Heart right ventricle (tissue), 16 donors: ENCODE measurements around the gene SNCA. TPM values are rescaled to one million over a fixed set of nuclear protein-coding genes. Genes with fewer than 3 reads are reported as not detected.

Source experiments
- ATAC-seq, 8 donors: fragments of 200-7000 bp; cut with Tn5 transposase; one replicate each; pipeline ENCODE4 v1.9.1; 2020; ENCODE audit warnings: mild to moderate bottlenecking in 8 of 8, moderate library complexity in 8 of 8, moderate number of reproducible peaks in 1 of 8
- DNase-seq, 2 donors: peaks; one replicate each; pipeline ENCODE4 v3.0.0-alpha.2; 2020
- H3K27ac ChIP-seq, 10 donors: fragments of 200-600 bp; sonication (generic) in 2 of 10; one replicate each; pipeline versions ENCODE4 v1.5.0 to v1.8.0; 2020 to 2022; ENCODE audit warnings: mild to moderate bottlenecking in 3 of 10
- H3K27me3 ChIP-seq, 7 donors: fragments of 200-600 bp; one replicate each; pipeline ENCODE4 v1.8.0; 2021 to 2022; ENCODE audit warnings: mild to moderate bottlenecking in 2 of 7
- H3K36me3 ChIP-seq, 9 donors: fragments of 200-600 bp; sonication (generic) in 1 of 9; one replicate each; pipeline versions ENCODE4 v1.5.0 to v1.8.0; 2020 to 2022; ENCODE audit warnings: mild to moderate bottlenecking in 2 of 9
- H3K4me1 ChIP-seq, 9 donors: fragments of 200-600 bp; sonication (generic) in 1 of 9; one replicate each; pipeline versions ENCODE4 v1.5.0 to v1.8.0; 2020 to 2022; ENCODE audit warnings: mild to moderate bottlenecking in 4 of 9
- H3K4me3 ChIP-seq, 10 donors: fragments of 200-600 bp; sonication (generic) in 2 of 10; one replicate each; pipeline versions ENCODE4 v1.5.0 to v1.8.0; 2020 to 2022; ENCODE audit warnings: mild to moderate bottlenecking in 7 of 10, moderate library complexity in 2 of 10
- H3K9me3 ChIP-seq, 11 donors: fragments of 200-600 bp in 10 of 11; sonication (generic) in 2 of 11; one replicate each; pipeline versions ENCODE4 v1.5.0 to v1.8.0; 2013 to 2022; ENCODE audit warnings: mild to moderate bottlenecking in 2 of 11, control low read depth in 1 of 11, moderate library complexity in 1 of 11
- WGBS, 2 donors: extraction: QIAGEN DNeasy Blood & Tissue Kit; methylation state at CpG; one replicate each; pipeline ENCODE4 v1.1.7; 2013; ENCODE audit warnings: inconsistent platforms in 1 of 2; 5-methylcytosine and 5-hydroxymethylcytosine counted together
- intact Hi-C, 10 donors: fragments of 100-400 bp; cut with DNase I; formaldehyde crosslinking; loops; one replicate each; pipeline versions ENCODE4 v1.11.1 to v1.14.2; 2022
- polyA plus RNA-seq, 2 donors: library from polyadenylated mRNA; stranded (reverse); fragments of 200-250 nt; gene quantifications; one replicate each; pipeline ENCODE4 v1.2.3, GENCODE V29; 2013
- total RNA-seq, 10 donors: library from RNA; stranded (reverse); fragmentation: NEBNext Ultra II Directional in 3 of 10; extraction: Animal tissue kit (Norgen Biotek cat#: 25700) in 3 of 10; gene quantifications; one replicate each; pipeline versions ENCODE4 v1.2.1 to v1.2.4, GENCODE V29; 2021 to 2023
- TF ChIP-seq, protein P1 (sequence below), 9 donors: fragments of 200-600 bp; sonication (generic) in 2 of 9; IDR thresholded peaks; one replicate each; pipeline versions ENCODE4 v1.5.0 to v1.8.0; 2021 to 2022; ENCODE audit warnings: antibody characterized with exemption in 9 of 9, mild to moderate bottlenecking in 5 of 9, moderate library complexity in 1 of 9
- donor health status: Arrhythmogenic right ventricular cardiomyopathy.
- donor health status: ischemic (EF 13 %, LVEDD 7.1; RV severe dilation, severe dysfunction).
- donor health status: healthy with polysubstance abuse.
- donor health status: DM: no; HTN: yes; CAD: no.
- donor health status: DM: no; HTN: no; CAD: no.
- donor health status: ischemic (EF 25% LVEDD 6.9; RV normal size, moderate dysfunction).
- donor health status: ischemic (EF 25% LVEDD 5.7; RV mildly dilated, moderate dysfunction).
- donor health status: healthy.
- donor health status: DM: yes; HTN: yes; CAD: no.
- donor health status: Ischemic cardiomyopathy.
- donor health status: ischemic (EF 35%, LVEDD 5.7; RV mildly dilated, moderate dysfunction).
- donor health status: nonischemic (EF 11% LVEDD 7.7; RV severe dilation, severe dysfunction).
- donor health status: DM: yes; HTN: yes; CAD: no.
- donor health status: PGD.
- donor health status: ischemic (EF 29% LVEDD 5.4; RV normal size, mild dysfunction).
- donor health status: nonischemic (EF 23%, LVEDD 6.1; RV moderate dilation, normal function).

Gene SNCA
- total and polyA plus RNA-seq, 12 donors = 1.8 to 29.8 (median 3.2) TPM

DNA sequence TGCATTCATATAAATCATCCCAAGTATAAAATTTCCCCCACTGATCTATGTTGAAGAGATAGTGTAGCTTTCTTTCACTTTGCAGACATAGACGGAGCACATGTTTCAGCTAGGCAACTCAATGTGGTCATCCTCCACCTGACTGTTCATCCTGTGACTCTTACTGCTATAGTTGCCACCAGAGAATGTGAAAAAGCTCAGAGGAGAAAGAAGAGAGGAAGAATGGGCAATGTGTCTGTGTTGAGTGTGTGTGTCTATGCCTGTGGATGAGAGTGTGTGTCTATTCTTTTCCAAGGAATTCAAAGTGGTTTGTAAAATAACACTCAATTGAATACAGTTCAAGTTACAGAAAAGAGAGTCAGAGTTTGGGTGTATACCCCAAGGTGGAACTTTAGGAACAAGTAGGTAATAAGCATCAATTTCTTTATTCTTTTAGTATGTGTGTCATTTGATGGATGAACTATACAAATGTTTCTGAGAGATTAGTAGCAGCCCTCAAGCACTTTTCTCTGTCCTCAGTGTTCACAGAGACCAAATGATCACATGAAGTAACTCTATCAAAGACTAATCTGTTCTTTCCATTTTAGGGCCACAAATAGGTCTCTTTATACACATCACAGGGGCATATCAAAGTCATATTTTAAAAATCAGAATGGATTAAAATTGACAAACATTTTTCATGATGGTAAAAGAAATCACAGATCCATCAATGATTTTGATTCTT is 2.3 kb downstream of the SNCA start:
- ATAC-seq (no peak), DNase-seq (no peak)
- Histone ChIP-seq H3K4me3 (no peak overlapping the region), H3K9me3 (no peaks in the 10 kb centered on the region), H3K27me3 (peaks cover 0 to 46% (median 37%) of the 10 kb centered on the region in 7 donors), H3K36me3 (no peaks in the 10 kb centered on the region), H3K4me1 (peaks cover 0 to 29% (median 13%) of the 10 kb centered on the region in 9 donors), H3K27ac (no peak overlapping the region)
- WGBS, 2 donors = 40 to 94% methylated on average over 1 of the region's 1 CpG
- TF ChIP-seq, protein P1, sequence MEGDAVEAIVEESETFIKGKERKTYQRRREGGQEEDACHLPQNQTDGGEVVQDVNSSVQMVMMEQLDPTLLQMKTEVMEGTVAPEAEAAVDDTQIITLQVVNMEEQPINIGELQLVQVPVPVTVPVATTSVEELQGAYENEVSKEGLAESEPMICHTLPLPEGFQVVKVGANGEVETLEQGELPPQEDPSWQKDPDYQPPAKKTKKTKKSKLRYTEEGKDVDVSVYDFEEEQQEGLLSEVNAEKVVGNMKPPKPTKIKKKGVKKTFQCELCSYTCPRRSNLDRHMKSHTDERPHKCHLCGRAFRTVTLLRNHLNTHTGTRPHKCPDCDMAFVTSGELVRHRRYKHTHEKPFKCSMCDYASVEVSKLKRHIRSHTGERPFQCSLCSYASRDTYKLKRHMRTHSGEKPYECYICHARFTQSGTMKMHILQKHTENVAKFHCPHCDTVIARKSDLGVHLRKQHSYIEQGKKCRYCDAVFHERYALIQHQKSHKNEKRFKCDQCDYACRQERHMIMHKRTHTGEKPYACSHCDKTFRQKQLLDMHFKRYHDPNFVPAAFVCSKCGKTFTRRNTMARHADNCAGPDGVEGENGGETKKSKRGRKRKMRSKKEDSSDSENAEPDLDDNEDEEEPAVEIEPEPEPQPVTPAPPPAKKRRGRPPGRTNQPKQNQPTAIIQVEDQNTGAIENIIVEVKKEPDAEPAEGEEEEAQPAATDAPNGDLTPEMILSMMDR (IDR thresholded peaks at IDR 0.05) = no peak
- intact Hi-C loops = no loop called here

- peak in 1 of 2 donors; percentile 24 for DNase-seq
- intact Hi-C loops = no loop called here
- Histone ChIP-seq H3K9me3 (no peaks in the 10 kb centered on the region), H3K36me3 (no peaks in the 10 kb centered on the region), H3K4me1 (peaks cover 0 to 11% (median 0%) of the 10 kb centered on the region in 9 donors), H3K4me3 (no peak overlapping the region), H3K27me3 (peaks cover 0 to 3% (median 0%) of the 10 kb centered on the region in 7 donors), H3K27ac (peak overlapping the region in 1 of 10 donors; percentile 64)
- 58 to 73% methylated on average over 7 of the region's 7 CpGs for WGBS, 2 donors
- TF ChIP-seq, protein P1 (IDR thresholded peaks at IDR 0.05) = no peak
- ATAC-seq = peak in 7 of 8 donors; percentile 46 to 72 (median 63)
These were observed 7.4 kb downstream of the SNCA start for GRCh38 chr4:89829470-89830138.

- Histone ChIP-seq H3K27ac (no peak overlapping the region), H3K4me3 (no peak overlapping the region), H3K4me1 (peaks cover 0 to 12% (median 0%) of the 10 kb centered on the region in 9 donors), H3K36me3 (no peaks in the 10 kb centered on the region), H3K27me3 (no peaks in the 10 kb centered on the region), H3K9me3 (no peaks in the 10 kb centered on the region)
- intact Hi-C loops = no loop called here
- DNase-seq (no peak), ATAC-seq (no peak)
- TF ChIP-seq, protein P1 (IDR thresholded peaks at IDR 0.05) = no peak
These were observed 13.5 kb downstream of the SNCA start for GRCh38 chr4:89823416-89823815.

DNA sequence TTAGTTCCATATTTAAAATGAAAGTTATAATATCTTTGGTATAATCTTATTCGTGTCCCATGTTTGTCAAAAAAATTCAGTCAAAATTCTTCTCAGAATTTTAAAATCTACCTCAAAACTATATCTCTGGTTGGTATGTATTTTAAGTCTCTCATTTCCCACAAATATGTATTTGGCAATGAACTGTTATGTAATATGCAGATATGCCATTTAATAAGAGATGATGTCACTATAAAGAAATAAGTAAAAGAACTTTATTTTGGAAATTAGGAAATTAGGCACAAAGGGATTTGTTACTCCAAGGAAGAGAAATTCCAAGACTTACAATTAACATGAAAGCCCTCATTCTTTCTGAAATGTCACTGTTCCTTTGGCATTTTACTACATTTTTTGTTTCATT is 15.3 kb downstream of the SNCA start:
- intact Hi-C loops = no loop called here
- Histone ChIP-seq H3K27ac (no peak overlapping the region), H3K9me3 (no peaks in the 10 kb centered on the region), H3K36me3 (no peaks in the 10 kb centered on the region), H3K4me1 (peaks cover 0 to 12% (median 0%) of the 10 kb centered on the region in 9 donors), H3K4me3 (no peak overlapping the region), H3K27me3 (no peaks in the 10 kb centered on the region)
- DNase-seq (no peak), ATAC-seq (no peak)
- TF ChIP-seq, protein P1 (IDR thresholded peaks at IDR 0.05) = no peak
- WGBS, 2 donors = 96 to 98% methylated on average over 1 of the region's 1 CpG
